A673 (cell line): ENCODE data around the gene ZNF300. TPM values are rescaled to one million over a fixed set of nuclear protein-coding genes. Genes with fewer than 3 reads are reported as not detected.
A peak's percentile ranks its signal among the peaks of the same experiment; 100 is the strongest.

Experiments used
- BruUV-seq: library from RNA; stranded (reverse); fragments of 400-500 nt; replicated peaks from 2 replicates; lab custom pipeline; 2021; lab: Mats Ljungman, UMichigan
- CTCF ChIA-PET: fragments of 300-600 bp; sonication (Branson Sonifier 250); formaldehyde crosslinking; loops from one replicate; lab custom pipeline; 2022; ENCODE audit warnings: antibody characterized with exemption; lab: Charles Lee
- POLR2A ChIA-PET: fragments of 300-600 bp; sonication (Branson Sonifier 250); formaldehyde crosslinking; loops from one replicate; lab custom pipeline; 2022; ENCODE audit warnings: antibody characterized with exemption; ENCODE audit not compliant: low non-redundant PET; lab: Charles Lee
- DNase-seq: peaks from one replicate; pipeline ENCODE4 v3.0.0-alpha.2; 2015; ENCODE audit warnings: low spot score
- H3K27ac ChIP-seq: fragments of 200-600 bp; sonication (generic); 2 replicates; pipeline ENCODE4 v1.5.1; 2016; ENCODE audit warnings: mixed run types, low read depth, mild to moderate bottlenecking, mixed read lengths, antibody characterized with exemption, low read length; ENCODE audit not compliant: poor library complexity, severe bottlenecking
- H3K27me3 ChIP-seq: fragments of 200-600 bp; sonication (generic); replicated peaks from 2 replicates; pipeline ENCODE4 v1.6.1; 2017; ENCODE audit warnings: mixed run types, low read depth, mild to moderate bottlenecking, mixed read lengths, antibody characterized with exemption, low read length; ENCODE audit not compliant: insufficient read depth, poor library complexity
- H3K36me3 ChIP-seq: fragments of 200-600 bp; sonication (generic); 2 replicates; pipeline ENCODE4 v1.6.1; 2016; ENCODE audit warnings: mixed run types, mild to moderate bottlenecking, mixed read lengths, antibody characterized with exemption, low read length; ENCODE audit not compliant: insufficient read depth, poor library complexity, severe bottlenecking
- H3K4me1 ChIP-seq: fragments of 200-600 bp; sonication (generic); 2 replicates; pipeline ENCODE4 v1.6.1; 2017; ENCODE audit warnings: mixed run types, mild to moderate bottlenecking, mixed read lengths, antibody characterized with exemption, low read length; ENCODE audit not compliant: insufficient read depth, poor library complexity, severe bottlenecking
- H3K4me3 ChIP-seq: fragments of 200-600 bp; sonication (generic); 2 replicates; pipeline ENCODE4 v1.5.1; 2016; ENCODE audit warnings: low read depth, mixed run types, mild to moderate bottlenecking, mixed read lengths, low read length; ENCODE audit not compliant: poor library complexity, severe bottlenecking
- H3K9me3 ChIP-seq: fragments of 200-600 bp; sonication (generic); 2 replicates; pipeline ENCODE4 v1.6.1; 2016; ENCODE audit warnings: mixed run types, low read depth, mild to moderate bottlenecking, mixed read lengths, antibody characterized with exemption, low read length; ENCODE audit not compliant: poor library complexity, severe bottlenecking
- EZH2 ChIP-seq: fragments of 200-600 bp; sonication (generic); IDR thresholded peaks from 2 replicates; pipeline ENCODE4 v1.6.1; 2017; ENCODE audit warnings: borderline replicate concordance, low read depth, mild to moderate bottlenecking, mixed read lengths, antibody characterized with exemption, low read length; ENCODE audit not compliant: poor library complexity, severe bottlenecking
- intact Hi-C: fragments of 100-400 bp; cut with micrococcal nuclease; formaldehyde crosslinking; loops from one replicate; pipeline ENCODE4 v1.10.0; 2022; ENCODE audit not compliant: unreplicated experiment
- total RNA-seq: library from RNA; stranded (reverse); gene quantifications from 2 replicates; pipeline ENCODE4 v1.2.3, GENCODE V29; 2021
- TF ChIP-seq, protein P1 (sequence below): fragments of 300-800, 200-600 bp; sonication (generic); conservative IDR thresholded peaks from 2 replicates; pipeline ENCODE4 v1.5.1; 2017; ENCODE audit warnings: low read depth, mild to moderate bottlenecking, antibody characterized with exemption, low read length, moderate library complexity, mixed read lengths

ZNF300 gene
- total RNA-seq, 1 experiment from 2014 or later = 13.1 TPM

GRCh38 chr5:150918613-150919012 is 13.8 kb upstream of the ZNF300 start:
- H3K4me3 ChIP-seq = no peak overlapping the region
- H3K27me3 ChIP-seq = no peaks in the 10 kb centered on the region
- H3K27ac ChIP-seq = no peak overlapping the region
- H3K36me3 ChIP-seq = no peaks in the 10 kb centered on the region
- CTCF ChIA-PET = no interaction called here
- no peaks in the 10 kb centered on the region for H3K4me1 ChIP-seq
- intact Hi-C loops = no loop called here
- POLR2A ChIA-PET = no interaction called here
- TF ChIP-seq, protein P1, sequence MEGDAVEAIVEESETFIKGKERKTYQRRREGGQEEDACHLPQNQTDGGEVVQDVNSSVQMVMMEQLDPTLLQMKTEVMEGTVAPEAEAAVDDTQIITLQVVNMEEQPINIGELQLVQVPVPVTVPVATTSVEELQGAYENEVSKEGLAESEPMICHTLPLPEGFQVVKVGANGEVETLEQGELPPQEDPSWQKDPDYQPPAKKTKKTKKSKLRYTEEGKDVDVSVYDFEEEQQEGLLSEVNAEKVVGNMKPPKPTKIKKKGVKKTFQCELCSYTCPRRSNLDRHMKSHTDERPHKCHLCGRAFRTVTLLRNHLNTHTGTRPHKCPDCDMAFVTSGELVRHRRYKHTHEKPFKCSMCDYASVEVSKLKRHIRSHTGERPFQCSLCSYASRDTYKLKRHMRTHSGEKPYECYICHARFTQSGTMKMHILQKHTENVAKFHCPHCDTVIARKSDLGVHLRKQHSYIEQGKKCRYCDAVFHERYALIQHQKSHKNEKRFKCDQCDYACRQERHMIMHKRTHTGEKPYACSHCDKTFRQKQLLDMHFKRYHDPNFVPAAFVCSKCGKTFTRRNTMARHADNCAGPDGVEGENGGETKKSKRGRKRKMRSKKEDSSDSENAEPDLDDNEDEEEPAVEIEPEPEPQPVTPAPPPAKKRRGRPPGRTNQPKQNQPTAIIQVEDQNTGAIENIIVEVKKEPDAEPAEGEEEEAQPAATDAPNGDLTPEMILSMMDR = no peak
- no peak for TF ChIP-seq EZH2
- peak; percentile 23 for DNase-seq
- BruUV-seq = no TSS peak
- H3K9me3 ChIP-seq = peaks cover 10% of the 10 kb centered on the region

- no peak for DNase-seq
- no peak overlapping the region for H3K4me3 ChIP-seq
- intact Hi-C loops = no loop called here
- H3K27me3 ChIP-seq = no peaks in the 10 kb centered on the region
- H3K4me1 ChIP-seq = no peaks in the 10 kb centered on the region
- H3K36me3 ChIP-seq = no peaks in the 10 kb centered on the region
- H3K9me3 ChIP-seq = peaks cover 33% of the 10 kb centered on the region
- ChIA-PET POLR2A (no interaction called here), CTCF (no interaction called here)
- no TSS peak for BruUV-seq
- TF ChIP-seq, protein P1 = no peak
- no peak for TF ChIP-seq EZH2
- H3K27ac ChIP-seq = no peak overlapping the region
Observed at GRCh38 chr5:150912312-150912814, 7.6 kb upstream of the ZNF300 start.

- no peaks in the 10 kb centered on the region for H3K4me1 ChIP-seq
- BruUV-seq = no TSS peak
- peaks cover 45% of the 10 kb centered on the region for H3K9me3 ChIP-seq
- no peak for TF ChIP-seq EZH2
- TF ChIP-seq, protein P1 = no peak
- peak overlapping the region; percentile 54 for H3K4me3 ChIP-seq
- peaks cover 33% of the 10 kb centered on the region for H3K36me3 ChIP-seq
- intact Hi-C loops = no loop called here
- ChIA-PET POLR2A (no interaction called here), CTCF (no interaction called here)
- no peak for DNase-seq
- peak overlapping the region; percentile 94 for H3K27ac ChIP-seq
- no peaks in the 10 kb centered on the region for H3K27me3 ChIP-seq
Observed at GRCh38 chr5:150905312-150905683, 518 bp upstream of the ZNF300 start.
